Endothelial cell of hepatic sinusoid (primary cell): Measurements from ENCODE around the gene ERGIC2.
"Not testable (repeated sequence)": the region's sequence is repeated elsewhere in the genome, so short reads cannot be mapped to it uniquely, and the experiment has no call there.

ENCODE experiments used
- in situ Hi-C: cut with HindIII; loops from 2 replicates; pipeline ENCODE4 v1.10.0; 2017; ENCODE audit warnings: low sequenced_read_pairs

Gene ERGIC2

GRCh38 chr12:29380536-29381523, at the start of gene ERGIC2:
Gene ERGIC2 (minus strand): TSS chr12:29381172. CDS start chr12:29371633, 9,539 bp downstream.
- in situ Hi-C loops = no loop called here

- in situ Hi-C loops = no loop called here
These were observed 49.7 kb upstream of the ERGIC2 start for GRCh38 chr12:29430716-29431044.

GRCh38 chr12:29429999-29430715, 49.2 kb upstream of the ERGIC2 start:
- in situ Hi-C loops = no loop called here

GRCh38 chr12:29428633-29429032, 47.7 kb upstream of the ERGIC2 start:
- in situ Hi-C loops = no loop called here

- in situ Hi-C loops = no loop called here
These were observed 47.0 kb upstream of the ERGIC2 start for GRCh38 chr12:29427964-29428363.

- in situ Hi-C loops = no loop called here
These were observed 45.5 kb upstream of the ERGIC2 start for GRCh38 chr12:29426498-29426897.

- in situ Hi-C loops = no loop called here
These were observed 44.8 kb upstream of the ERGIC2 start for GRCh38 chr12:29425722-29426121.

- in situ Hi-C loops = no loop called here
These were observed 35.8 kb upstream of the ERGIC2 start for GRCh38 chr12:29416748-29417147.

GRCh38 chr12:29415111-29415510, 34.1 kb upstream of the ERGIC2 start:
- in situ Hi-C loops = no loop called here

- in situ Hi-C loops = no loop called here
These were observed 33.4 kb upstream of the ERGIC2 start for GRCh38 chr12:29414368-29414767.

GRCh38 chr12:29405561-29405960, 24.6 kb upstream of the ERGIC2 start:
- in situ Hi-C loops = no loop called here

GRCh38 chr12:29403991-29404390, 23.0 kb upstream of the ERGIC2 start:
- in situ Hi-C loops = no loop called here

- in situ Hi-C loops = no loop called here
These were observed 21.5 kb upstream of the ERGIC2 start for GRCh38 chr12:29402437-29402836.

GRCh38 chr12:29398495-29398894, 17.5 kb upstream of the ERGIC2 start:
- in situ Hi-C loops = no loop called here

- in situ Hi-C loops = no loop called here
These were observed 15.8 kb upstream of the ERGIC2 start for GRCh38 chr12:29396774-29397173.

- in situ Hi-C loops = no loop called here
These were observed 14.4 kb upstream of the ERGIC2 start for GRCh38 chr12:29395356-29395755.

- in situ Hi-C loops = not testable (repeated sequence)
These were observed 9.4 kb upstream of the ERGIC2 start for GRCh38 chr12:29390419-29390818.

- in situ Hi-C loops = no loop called here
These were observed 8.4 kb upstream of the ERGIC2 start for GRCh38 chr12:29389295-29389919.

GRCh38 chr12:29386084-29386680, 5.2 kb upstream of the ERGIC2 start:
- in situ Hi-C loops = not testable (repeated sequence)

GRCh38 chr12:29385194-29385593, 4.2 kb upstream of the ERGIC2 start:
- in situ Hi-C loops = not testable (repeated sequence)

- in situ Hi-C loops = no loop called here
These were observed 1.3 kb upstream of the ERGIC2 start for GRCh38 chr12:29382251-29382650.
